ENCODE data around the gene TTC21B. TPM values are rescaled to one million over a fixed set of nuclear protein-coding genes. Genes with fewer than 3 reads are reported as not detected.
A peak's percentile ranks its signal among the peaks of the same experiment; 100 is the strongest.

Gene TTC21B
- total RNA-seq, 1 experiment from 2014 or later = 83.0 TPM

DNA sequence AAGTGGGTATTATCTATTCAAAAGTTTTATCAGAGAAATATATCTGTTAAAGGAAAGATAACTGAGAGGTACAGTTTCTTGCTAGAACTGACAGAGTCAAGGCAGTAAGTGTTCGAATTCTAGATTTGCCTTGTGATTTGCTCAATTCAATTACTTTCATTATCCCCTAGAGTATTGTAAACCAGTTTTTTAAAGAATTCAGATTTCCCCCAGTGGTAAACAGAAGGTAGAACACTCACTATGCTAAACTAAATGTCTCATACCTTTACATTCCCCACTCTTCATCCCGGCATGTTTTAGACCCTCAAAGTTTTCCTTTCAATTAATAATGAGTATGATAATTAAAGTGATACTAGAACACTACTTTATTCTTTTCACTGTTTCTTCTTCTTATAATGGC is 28.6 kb downstream of the TTC21B start:
- CTCF ChIA-PET = no interaction called here

DNA sequence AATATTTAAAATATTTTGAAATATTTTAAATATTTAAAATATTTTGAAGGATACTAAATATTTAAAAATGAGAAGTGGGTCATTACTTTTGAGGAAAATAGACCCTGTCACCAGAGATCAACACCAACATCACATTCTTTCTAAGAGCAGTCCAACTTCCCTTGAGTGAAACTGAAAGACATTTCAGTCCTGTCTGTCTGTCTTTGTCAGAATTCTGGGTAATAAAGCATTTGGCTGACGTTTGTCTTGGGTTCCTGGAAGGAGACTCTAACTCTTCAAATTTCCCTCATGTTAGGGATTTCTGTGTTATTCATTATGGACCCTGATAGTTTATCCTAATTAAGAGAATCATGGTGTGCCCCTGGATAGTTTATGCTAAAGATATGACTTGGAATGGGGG is 32.8 kb downstream of the TTC21B start:
- POLR2A ChIA-PET (ENCODE audit: low non-redundant PET) = interaction anchor here (0.5 kb wide), 1 partner anchor 207 kb away, joined by 4 read pairs; the partner anchor contains the start of gene SCN1A
- TF ChIP-seq EZH2 (IDR thresholded peaks at IDR 0.05; ENCODE audit: borderline replicate concordance, low read depth, low read length, poor library complexity, severe bottlenecking) = no peak
- TF ChIP-seq, protein P1, sequence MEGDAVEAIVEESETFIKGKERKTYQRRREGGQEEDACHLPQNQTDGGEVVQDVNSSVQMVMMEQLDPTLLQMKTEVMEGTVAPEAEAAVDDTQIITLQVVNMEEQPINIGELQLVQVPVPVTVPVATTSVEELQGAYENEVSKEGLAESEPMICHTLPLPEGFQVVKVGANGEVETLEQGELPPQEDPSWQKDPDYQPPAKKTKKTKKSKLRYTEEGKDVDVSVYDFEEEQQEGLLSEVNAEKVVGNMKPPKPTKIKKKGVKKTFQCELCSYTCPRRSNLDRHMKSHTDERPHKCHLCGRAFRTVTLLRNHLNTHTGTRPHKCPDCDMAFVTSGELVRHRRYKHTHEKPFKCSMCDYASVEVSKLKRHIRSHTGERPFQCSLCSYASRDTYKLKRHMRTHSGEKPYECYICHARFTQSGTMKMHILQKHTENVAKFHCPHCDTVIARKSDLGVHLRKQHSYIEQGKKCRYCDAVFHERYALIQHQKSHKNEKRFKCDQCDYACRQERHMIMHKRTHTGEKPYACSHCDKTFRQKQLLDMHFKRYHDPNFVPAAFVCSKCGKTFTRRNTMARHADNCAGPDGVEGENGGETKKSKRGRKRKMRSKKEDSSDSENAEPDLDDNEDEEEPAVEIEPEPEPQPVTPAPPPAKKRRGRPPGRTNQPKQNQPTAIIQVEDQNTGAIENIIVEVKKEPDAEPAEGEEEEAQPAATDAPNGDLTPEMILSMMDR (conservative IDR thresholded peaks at IDR 0.05; ENCODE audit: low read depth, low read length) = no peak
- no peaks in the 10 kb centered on the region for H3K9me3 ChIP-seq (ENCODE audit: low read depth, low read length, poor library complexity, severe bottlenecking)
- intact Hi-C loops (cut with micrococcal nuclease; ENCODE audit: unreplicated experiment) = no loop called here
- CTCF ChIA-PET = no interaction called here
- no peak overlapping the region for H3K4me3 ChIP-seq (ENCODE audit: low read depth, low read length, poor library complexity, severe bottlenecking)
- H3K36me3 ChIP-seq (ENCODE audit: insufficient read depth, low read length, poor library complexity, severe bottlenecking) = peaks cover 56% of the 10 kb centered on the region
- no peaks in the 10 kb centered on the region for H3K27me3 ChIP-seq (replicated peaks; ENCODE audit: insufficient read depth, low read depth, low read length, poor library complexity)
- no TSS peak for BruUV-seq (replicated peaks)
- H3K27ac ChIP-seq (ENCODE audit: low read depth, low read length, poor library complexity, severe bottlenecking) = no peak overlapping the region
- DNase-seq (ENCODE audit: low spot score) = no peak
- H3K4me1 ChIP-seq (ENCODE audit: insufficient read depth, low read length, poor library complexity, severe bottlenecking) = peaks cover 5% of the 10 kb centered on the region

More for the DNA sequence above, 28.6 kb downstream of the TTC21B start:
- H3K4me3 ChIP-seq (ENCODE audit: low read depth, low read length, poor library complexity, severe bottlenecking) = no peak overlapping the region
- peaks cover 64% of the 10 kb centered on the region for H3K36me3 ChIP-seq (ENCODE audit: insufficient read depth, low read length, poor library complexity, severe bottlenecking)
- H3K4me1 ChIP-seq (ENCODE audit: insufficient read depth, low read length, poor library complexity, severe bottlenecking) = peaks cover 5% of the 10 kb centered on the region
- intact Hi-C loops (cut with micrococcal nuclease; ENCODE audit: unreplicated experiment) = no loop called here
- no TSS peak for BruUV-seq (replicated peaks)
- POLR2A ChIA-PET (ENCODE audit: low non-redundant PET) = no interaction called here
- peak; percentile 45 for DNase-seq (ENCODE audit: low spot score)
- no peaks in the 10 kb centered on the region for H3K27me3 ChIP-seq (replicated peaks; ENCODE audit: insufficient read depth, low read depth, low read length, poor library complexity)
- no peaks in the 10 kb centered on the region for H3K9me3 ChIP-seq (ENCODE audit: low read depth, low read length, poor library complexity, severe bottlenecking)
- TF ChIP-seq, protein P1 (conservative IDR thresholded peaks at IDR 0.05; ENCODE audit: low read depth, low read length) = peak; percentile 19; the same call in 1 of the 2 replicates
- TF ChIP-seq EZH2 (IDR thresholded peaks at IDR 0.05; ENCODE audit: borderline replicate concordance, low read depth, low read length, poor library complexity, severe bottlenecking) = no peak
- no peak overlapping the region for H3K27ac ChIP-seq (ENCODE audit: low read depth, low read length, poor library complexity, severe bottlenecking)

- Histone ChIP-seq H3K27ac (ENCODE audit: low read depth, low read length, poor library complexity, severe bottlenecking) (no peak overlapping the region), H3K27me3 (replicated peaks; ENCODE audit: insufficient read depth, low read depth, low read length, poor library complexity) (no peaks in the 10 kb centered on the region), H3K4me3 (ENCODE audit: low read depth, low read length, poor library complexity, severe bottlenecking) (no peak overlapping the region), H3K36me3 (ENCODE audit: insufficient read depth, low read length, poor library complexity, severe bottlenecking) (peaks cover 80% of the 10 kb centered on the region), H3K4me1 (ENCODE audit: insufficient read depth, low read length, poor library complexity, severe bottlenecking) (no peaks in the 10 kb centered on the region), H3K9me3 (ENCODE audit: low read depth, low read length, poor library complexity, severe bottlenecking) (no peaks in the 10 kb centered on the region)
- ChIA-PET CTCF (no interaction called here), POLR2A (ENCODE audit: low non-redundant PET) (no interaction called here)
- intact Hi-C loops (cut with micrococcal nuclease; ENCODE audit: unreplicated experiment) = no loop called here
- no peak for DNase-seq (ENCODE audit: low spot score)
- TF ChIP-seq, protein P1 (conservative IDR thresholded peaks at IDR 0.05; ENCODE audit: low read depth, low read length) = no peak
- no peak for TF ChIP-seq EZH2 (IDR thresholded peaks at IDR 0.05; ENCODE audit: borderline replicate concordance, low read depth, low read length, poor library complexity, severe bottlenecking)
- no TSS peak for BruUV-seq (replicated peaks)
These were observed 39.9 kb downstream of the TTC21B start for GRCh38 chr2:165913636-165914035.
